HCT116 (cell line): Measurements from ENCODE around the gene RBFOX2. TPM values are rescaled to one million over a fixed set of nuclear protein-coding genes. Genes with fewer than 3 reads are reported as not detected.

ENCODE experiments used
- ATAC-seq: fragments of 200-7000 bp; cut with Tn5 transposase; 2 replicates; pipeline ENCODE4 v1.9.1; 2020; ENCODE audit warnings: mild to moderate bottlenecking, moderate library complexity
- BruUV-seq: library from RNA; stranded (reverse); fragments of 400-500 nt; replicated peaks from 2 replicates; lab custom pipeline; 2021; lab: Mats Ljungman, UMichigan
- CTCF ChIA-PET: fragments of 300-600 bp; sonication (Branson Sonifier 250); formaldehyde crosslinking; loops from one replicate; lab custom pipeline; 2021; ENCODE audit warnings: antibody characterized with exemption; lab: Charles Lee
- POLR2A ChIA-PET: fragments of 300-600, 350-600 bp; sonication (Branson Sonifier 250); formaldehyde crosslinking; loops from one replicate; lab custom pipeline; 2021; ENCODE audit warnings: antibody characterized with exemption; lab: Charles Lee
- RAD21 ChIA-PET, 2 experiments: fragments of 300-600 bp; sonication (Branson Sonifier 250); formaldehyde crosslinking; loops; one replicate each; lab custom pipeline; 2023; ENCODE audit warnings: low total read pairs in 2 of 2; ENCODE audit not compliant: uncharacterized antibody in 2 of 2, unreplicated experiment in 2 of 2, low non-redundant PET in 1 of 2; lab: Charles Lee
- DNase-seq: peaks from one replicate; pipeline ENCODE4 v3.0.0-alpha.2; 2010; ENCODE audit warnings: low read depth, low spot score
- H2AFZ ChIP-seq: fragments of 200-600 bp; shearing (Covaris generic), sonication (generic); 2 replicates; pipeline ENCODE4 v1.6.1; 2017; ENCODE audit warnings: low read depth, mixed run types, mixed read lengths, antibody characterized with exemption, low read length; ENCODE audit not compliant: poor library complexity, severe bottlenecking
- H3K27ac ChIP-seq: 2 replicates; pipeline ENCODE4 v1.5.1; 2012; ENCODE audit warnings: low read depth, low read length
- H3K27me3 ChIP-seq: fragments of 200-600 bp; sonication (generic); 2 replicates; pipeline ENCODE4 v1.6.1; 2016; ENCODE audit warnings: mixed run types, low read length, mixed read lengths; ENCODE audit not compliant: insufficient read depth
- H3K36me3 ChIP-seq, 2 experiments: fragments of 200-500 bp in 1 of 2; fragments of 200-600 bp in 1 of 2; sonication (Bioruptor generic) in 1 of 2; sonication (generic) in 1 of 2; 2 replicates each; pipeline versions ENCODE4 v1.5.1 to v1.6.1; 2014 to 2016; ENCODE audit warnings: low read length in 2 of 2, inconsistent platforms in 1 of 2, mixed read lengths in 1 of 2, mixed run types in 1 of 2; ENCODE audit not compliant: insufficient read depth in 2 of 2, control insufficient read depth in 1 of 2
- H3K4me1 ChIP-seq, 2 experiments: fragments of 200-600 bp in 1 of 2; sonication (generic) in 1 of 2; 2 replicates each; pipeline versions ENCODE4 v1.5.1 to v1.6.1; 2012 to 2017; ENCODE audit warnings: low read length in 2 of 2, inconsistent platforms in 1 of 2, mild to moderate bottlenecking in 1 of 2, mixed read lengths in 1 of 2, mixed run types in 1 of 2, moderate library complexity in 1 of 2; ENCODE audit not compliant: insufficient read depth in 2 of 2, control insufficient read depth in 1 of 2
- H3K4me2 ChIP-seq: fragments of 200-600 bp; sonication (generic); 2 replicates; pipeline ENCODE4 v1.6.1; 2017; ENCODE audit warnings: mixed run types, low read length, mixed read lengths
- H3K4me3 ChIP-seq, 2 experiments: fragments of 200-600 bp in 1 of 2; sonication (generic) in 1 of 2; replicated peaks in 1 of 2; 2 replicates each; pipeline ENCODE4 v1.5.1; 2011 to 2016; ENCODE audit warnings: low read length in 2 of 2, control low read depth in 1 of 2, low read depth in 1 of 2, mild to moderate bottlenecking in 1 of 2, mixed read lengths in 1 of 2, mixed run types in 1 of 2
- H3K79me2 ChIP-seq: fragments of 200-600 bp; sonication (generic); 2 replicates; pipeline ENCODE4 v1.6.1; 2017; ENCODE audit warnings: mild to moderate bottlenecking, mixed run types, low read length, moderate library complexity, mixed read lengths; ENCODE audit not compliant: insufficient read depth
- H3K9ac ChIP-seq: fragments of 200-600 bp; sonication (generic); 2 replicates; pipeline ENCODE4 v1.6.1; 2016; ENCODE audit warnings: low read length, mixed read lengths
- H3K9me2 ChIP-seq: fragments of 200-600 bp; sonication (generic), shearing (Covaris generic); 2 replicates; pipeline ENCODE4 v1.6.1; 2017; ENCODE audit warnings: mixed run types, mild to moderate bottlenecking, moderate library complexity; ENCODE audit not compliant: insufficient read depth
- H3K9me3 ChIP-seq, 2 experiments: fragments of 200-500 bp in 1 of 2; fragments of 200-600 bp in 1 of 2; sonication (Bioruptor generic) in 1 of 2; sonication (generic) in 1 of 2; 2 replicates each; pipeline ENCODE4 v1.6.1; 2014 to 2017; ENCODE audit warnings: low read length in 2 of 2, mixed read lengths in 2 of 2, inconsistent platforms in 1 of 2, low read depth in 1 of 2, mild to moderate bottlenecking in 1 of 2, mixed run types in 1 of 2, moderate library complexity in 1 of 2; ENCODE audit not compliant: control insufficient read depth in 1 of 2, insufficient read depth in 1 of 2
- H4K20me1 ChIP-seq: fragments of 200-600 bp; sonication (generic), shearing (Covaris generic); 2 replicates; pipeline ENCODE4 v1.6.1; 2017; ENCODE audit warnings: mixed run types, mild to moderate bottlenecking, moderate library complexity; ENCODE audit not compliant: insufficient read depth
- CEBPB ChIP-seq: IDR thresholded peaks from 2 replicates; pipeline ENCODE4 v1.6.1; 2012; ENCODE audit warnings: low read depth
- CTCF ChIP-seq, 3 experiments: fragments of 200-600 bp in 1 of 3; sonication (generic) in 1 of 3; IDR thresholded peaks in 2 of 3; conservative IDR thresholded peaks in 1 of 3; 2 replicates each; pipeline ENCODE4 v1.5.1; 2012 to 2017; ENCODE audit warnings: low read depth in 2 of 3, low read length in 2 of 3, antibody characterized with exemption in 1 of 3, borderline replicate concordance in 1 of 3, control low read depth in 1 of 3, mild to moderate bottlenecking in 1 of 3, mixed read lengths in 1 of 3, mixed run types in 1 of 3, moderate library complexity in 1 of 3; ENCODE audit not compliant: insufficient read depth in 1 of 3
- EGR1 ChIP-seq: IDR thresholded peaks from 2 replicates; pipeline ENCODE4 v1.6.1; 2012; ENCODE audit warnings: low read depth
- ELF1 ChIP-seq: IDR thresholded peaks from 2 replicates; pipeline ENCODE4 v1.6.1; 2012; ENCODE audit warnings: low read depth, borderline replicate concordance
- JUND ChIP-seq: IDR thresholded peaks from 2 replicates; pipeline ENCODE4 v1.6.1; 2012
- POLR2A ChIP-seq: IDR thresholded peaks from 2 replicates; pipeline ENCODE4 v1.7.0; 2011; ENCODE audit warnings: borderline replicate concordance; ENCODE audit not compliant: insufficient read depth, insufficient read length; ENCODE audit errors: extremely low read depth
- POLR2AphosphoS5 ChIP-seq: IDR thresholded peaks from 2 replicates; pipeline ENCODE4 v1.6.1; 2011; ENCODE audit warnings: mild to moderate bottlenecking, low read depth, low read length, moderate library complexity
- REST ChIP-seq: IDR thresholded peaks from 2 replicates; pipeline ENCODE4 v1.6.1; 2012; ENCODE audit warnings: low read depth
- SIN3A ChIP-seq: IDR thresholded peaks from 2 replicates; pipeline ENCODE4 v1.6.1; 2012; ENCODE audit warnings: low read depth
- SP1 ChIP-seq: IDR thresholded peaks from 2 replicates; pipeline ENCODE4 v1.6.1; 2012; ENCODE audit warnings: low read depth
- TCF7L2 ChIP-seq: IDR thresholded peaks from 2 replicates; pipeline ENCODE4 v1.7.0; 2011; ENCODE audit warnings: borderline replicate concordance, inconsistent platforms; ENCODE audit not compliant: insufficient read depth, insufficient read length; ENCODE audit errors: extremely low read depth
- YY1 ChIP-seq: IDR thresholded peaks from 2 replicates; pipeline ENCODE4 v1.6.1; 2011; ENCODE audit warnings: low read length, low read depth, moderate library complexity, mild to moderate bottlenecking; ENCODE audit not compliant: insufficient replicate concordance; ENCODE audit errors: extremely low read depth
- intact Hi-C: fragments of 100-400 bp; cut with micrococcal nuclease; formaldehyde crosslinking; loops from 2 replicates; pipeline ENCODE4 v1.10.0; 2022
- total RNA-seq: library from RNA; stranded (reverse); gene quantifications from one replicate; pipeline ENCODE4 v1.2.1, GENCODE V29; 2021; ENCODE audit not compliant: unreplicated experiment

RBFOX2 gene
- total RNA-seq, 1 experiment from 2014 or later: 83.9 TPM

- Histone ChIP-seq H3K9me2 (no peaks in the 10 kb centered on the region), H4K20me1 (no peaks in the 10 kb centered on the region), H3K4me1 (peaks cover 0 to 4% of the 10 kb centered on the region in 2 experiments; a peak in 1 of 4 replicates), H3K36me3 (peaks cover 0 to 3% of the 10 kb centered on the region in 2 experiments; a peak in 2 of 4 replicates), H3K27ac (no peak overlapping the region), H3K27me3 (no peaks in the 10 kb centered on the region), H3K9ac (no peak overlapping the region), H2AFZ (no peak overlapping the region), H3K4me3 (no peak overlapping the region), H3K79me2 (peaks cover 68% of the 10 kb centered on the region), H3K9me3 (no peaks in the 10 kb centered on the region), H3K4me2 (no peak overlapping the region)
- BruUV-seq: no TSS peak
- POLR2A ChIA-PET: no interaction called here
- TF ChIP-seq ELF1 (no peak), TCF7L2 (no peak), CEBPB (no peak), REST (no peak), POLR2A (no peak), POLR2AphosphoS5 (no peak), EGR1 (no peak)
- DNase-seq (no peak), ATAC-seq (no peak)
- intact Hi-C loops: no loop called here
- RAD21 ChIA-PET: no interaction called here
- CTCF ChIA-PET: no interaction called here
These were observed 204.4 kb downstream of the RBFOX2 start for GRCh38 chr22:35824256-35824655.

- ChIA-PET RAD21 (no interaction called here), POLR2A (no interaction called here), CTCF (no interaction called here)
- H3K27me3 ChIP-seq: no peaks in the 10 kb centered on the region
- no peak overlapping the region for H3K27ac ChIP-seq
- no peaks in the 10 kb centered on the region for H4K20me1 ChIP-seq
- no peaks in the 10 kb centered on the region for H3K9me2 ChIP-seq
- no peak for ATAC-seq
- peaks cover 0 to 3% of the 10 kb centered on the region in 2 experiments; a peak in 2 of 4 replicates for H3K36me3 ChIP-seq
- H3K4me3 ChIP-seq: no peak overlapping the region
- no peak overlapping the region for H3K9ac ChIP-seq
- H3K4me2 ChIP-seq: no peak overlapping the region
- DNase-seq: no peak
- H2AFZ ChIP-seq: no peak overlapping the region
- intact Hi-C loops: no loop called here
- peaks cover 65% of the 10 kb centered on the region for H3K79me2 ChIP-seq
- no peaks in the 10 kb centered on the region for H3K9me3 ChIP-seq
- peaks cover 0 to 4% of the 10 kb centered on the region in 2 experiments; a peak in 1 of 4 replicates for H3K4me1 ChIP-seq
- BruUV-seq: no TSS peak
- TF ChIP-seq SIN3A: no peak
- no peak for TF ChIP-seq REST
- no peak for TF ChIP-seq JUND
- no peak for TF ChIP-seq YY1
- TF ChIP-seq SP1: no peak
- TF ChIP-seq CTCF (IDR thresholded peaks at IDR 0.05 in 2 of 3, conservative IDR thresholded peaks at IDR 0.05 in 1 of 3; ENCODE audit: borderline replicate concordance in 1 of 3, insufficient read depth in 1 of 3, low read depth in 2 of 3, low read length in 2 of 3): no peak
These were observed 207.0 kb downstream of the RBFOX2 start for GRCh38 chr22:35821654-35822053.
